Hypothalamus (tissue), 51 donors: ENCODE measurements around the gene SLC44A4.
"Not testable (repeated sequence)": the region's sequence is repeated elsewhere in the genome, so short reads cannot be mapped to it uniquely, and the experiment has no call there.

Experiments
- DNase-seq, 51 donors: peaks; one replicate each; lab custom pipeline; 2025; lab: John Stamatoyannopoulos, UW

The SLC44A4 gene

DNA sequence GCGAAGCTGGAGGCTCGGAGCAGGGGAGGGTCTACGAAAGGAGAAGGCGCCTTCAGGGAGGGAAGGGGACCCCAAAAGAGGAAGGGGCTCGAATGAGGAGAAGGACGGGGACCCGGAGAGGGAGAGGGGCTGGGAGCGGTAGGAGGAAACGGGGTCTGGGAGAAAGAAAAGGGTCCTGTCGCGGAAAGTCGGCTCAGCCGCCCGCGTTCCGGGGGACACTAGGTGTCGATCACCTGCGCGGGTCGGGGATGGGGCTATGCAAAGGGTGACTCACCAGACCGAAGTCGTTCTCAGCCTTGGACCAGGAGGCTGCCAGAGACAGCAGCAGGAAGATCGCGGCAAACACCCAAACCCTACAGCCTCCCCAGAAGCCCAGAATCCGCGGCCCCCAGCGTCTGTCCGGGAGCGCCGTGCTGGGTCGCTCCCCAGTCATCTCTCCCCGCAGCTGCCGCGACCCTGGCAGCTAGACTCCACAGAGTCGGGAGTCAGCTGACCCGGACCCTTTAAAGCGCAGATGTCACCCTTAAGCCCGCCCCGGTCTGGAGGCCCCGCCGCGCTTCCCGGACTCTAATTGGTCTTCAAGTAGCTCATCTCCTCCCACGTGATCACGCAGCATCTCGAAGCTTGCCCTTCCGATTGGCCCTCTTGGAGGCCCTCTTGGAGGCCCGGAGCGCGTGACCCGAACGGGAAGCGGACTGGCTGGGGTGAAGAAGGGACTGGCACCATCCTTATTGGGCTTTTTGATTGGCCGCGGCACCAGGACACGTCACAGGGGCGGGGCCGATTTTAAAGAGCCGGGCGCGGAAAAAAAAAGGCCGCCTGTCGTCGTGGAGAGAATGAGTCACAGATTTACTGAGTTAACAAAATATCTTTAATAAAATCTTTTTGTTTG is 16.2 kb downstream of the SLC44A4 start, which contains the start of gene NEU1:
Gene NEU1, minus strand, starts transcription at position 478 of the 892 bp plus-strand sequence. Its CDS starts 45 bp downstream, at position 433.
- peak; percentile 86 to 100 (median 100) for DNase-seq

DNA sequence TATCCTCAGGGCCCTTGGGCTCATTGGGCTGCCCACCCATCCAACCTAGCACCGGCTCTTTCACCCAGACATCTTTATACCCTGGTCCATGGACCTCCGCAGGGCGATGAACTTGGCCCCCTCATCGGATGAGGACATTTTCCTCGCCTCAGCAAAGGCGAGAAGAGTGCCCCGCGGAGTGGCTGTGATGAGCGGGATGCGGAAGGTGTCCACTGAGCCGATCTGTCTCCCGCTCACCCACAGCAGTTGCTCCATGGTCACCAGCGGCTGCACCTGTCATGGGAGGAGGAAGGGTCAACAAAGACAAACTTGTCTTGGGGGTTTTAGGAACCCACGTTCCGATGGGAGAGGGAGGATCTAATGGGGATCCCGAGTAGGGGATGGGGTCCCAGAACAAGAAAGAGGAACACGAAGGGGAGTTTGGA is 16.9 kb downstream of the SLC44A4 start:
- peak in 3 of 51 donors; percentile 6 to 12 (median 12) for DNase-seq

DNA sequence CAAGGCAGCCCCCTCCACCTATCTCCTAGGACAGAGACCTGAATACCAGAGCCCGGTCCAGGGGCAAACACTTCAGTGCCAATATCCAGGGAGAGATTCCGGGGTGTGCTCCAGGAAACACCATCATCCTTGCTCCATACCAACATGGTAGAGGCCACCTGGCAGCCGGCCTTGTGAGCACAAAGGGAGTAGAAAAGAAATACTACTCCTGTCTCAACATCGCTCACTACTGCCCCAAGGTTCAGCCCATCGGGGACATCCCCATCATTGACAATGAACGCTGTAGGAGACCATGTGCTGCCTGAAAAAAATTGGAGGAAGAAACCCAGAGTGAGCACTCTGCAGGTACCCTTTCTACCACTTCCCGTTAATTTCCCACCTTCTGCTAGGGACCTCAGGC is 17.6 kb downstream of the SLC44A4 start:
- no peak for DNase-seq

DNA sequence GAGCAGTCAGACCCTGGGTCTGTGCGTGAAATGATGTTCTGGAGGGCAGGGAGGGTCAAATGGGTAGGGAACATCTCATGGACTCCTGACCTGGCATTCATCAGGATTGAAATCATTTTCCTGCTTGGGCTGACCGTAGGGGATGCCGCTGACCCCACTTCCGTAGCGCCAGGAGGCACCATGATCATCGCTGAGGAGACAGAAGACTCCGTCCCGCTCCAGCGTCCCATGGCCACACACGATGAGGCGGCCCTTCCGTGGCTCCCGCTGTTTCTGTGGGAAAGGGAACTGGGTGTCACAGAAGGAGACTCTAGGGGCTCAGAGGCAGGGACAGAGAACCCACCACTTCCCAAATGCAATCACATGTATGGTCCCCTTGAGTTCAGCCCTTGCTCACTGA is 18.4 kb downstream of the SLC44A4 start:
- no peak for DNase-seq

DNA sequence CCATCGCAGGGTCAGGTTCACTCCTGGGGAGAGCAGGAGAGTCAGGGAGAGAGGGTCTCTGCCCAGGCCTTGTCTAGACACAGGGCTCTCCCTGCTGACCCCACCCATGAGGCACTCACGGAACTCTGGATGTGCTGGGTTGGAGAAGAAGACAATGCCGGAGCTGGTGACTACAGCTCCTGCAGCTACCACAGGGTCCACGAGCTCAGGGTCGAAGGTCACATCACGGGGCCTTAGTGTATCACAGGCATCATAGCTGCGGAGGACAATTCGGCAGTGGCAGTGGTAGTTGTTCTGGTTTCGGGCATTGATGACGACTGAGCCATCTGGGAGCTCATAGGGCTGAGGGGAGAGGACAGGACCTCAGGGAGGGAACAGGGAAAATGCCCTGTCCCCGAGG is 18.9 kb downstream of the SLC44A4 start:
- DNase-seq, result no peak

DNA sequence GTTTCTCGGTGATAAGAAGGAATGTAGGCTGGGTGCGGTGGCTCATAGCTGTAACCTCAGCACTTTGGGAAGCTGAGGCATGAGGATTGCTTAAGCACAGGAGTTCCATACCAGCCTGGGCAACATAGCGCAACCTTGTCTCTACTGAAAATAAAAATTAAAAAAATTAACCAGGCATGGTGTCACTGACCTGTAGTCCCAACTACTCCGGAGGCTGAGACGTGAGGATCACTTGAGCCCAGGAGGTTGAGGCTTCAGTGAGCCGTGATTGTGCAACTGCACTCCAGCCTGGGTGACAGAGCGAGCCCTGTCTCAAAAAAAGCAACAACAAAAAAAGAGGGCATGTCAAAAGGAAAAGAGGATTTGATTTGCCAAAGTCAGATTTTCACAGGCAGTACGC is 20.1 kb downstream of the SLC44A4 start:
- DNase-seq, result no peak

DNA sequence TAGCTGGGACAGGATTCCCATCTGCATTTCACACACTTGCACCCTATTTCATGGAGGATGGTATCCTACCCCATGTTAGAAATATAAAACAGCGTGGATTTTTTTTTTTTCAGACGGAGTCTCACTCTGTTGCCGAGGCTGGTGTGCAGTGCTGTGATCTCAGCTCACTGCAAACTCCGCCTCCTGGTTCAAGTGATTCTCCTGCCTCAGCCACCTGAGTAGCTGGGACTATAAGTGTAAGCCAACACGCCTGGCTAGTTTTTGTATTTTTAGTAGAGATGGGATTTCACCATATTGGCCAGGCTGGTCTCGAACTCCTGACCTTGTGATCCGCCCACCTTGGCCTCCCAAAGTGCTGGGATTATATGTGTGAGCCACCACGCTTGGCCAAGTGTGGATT is 21.0 kb downstream of the SLC44A4 start:
- not testable (repeated sequence) for DNase-seq

DNA sequence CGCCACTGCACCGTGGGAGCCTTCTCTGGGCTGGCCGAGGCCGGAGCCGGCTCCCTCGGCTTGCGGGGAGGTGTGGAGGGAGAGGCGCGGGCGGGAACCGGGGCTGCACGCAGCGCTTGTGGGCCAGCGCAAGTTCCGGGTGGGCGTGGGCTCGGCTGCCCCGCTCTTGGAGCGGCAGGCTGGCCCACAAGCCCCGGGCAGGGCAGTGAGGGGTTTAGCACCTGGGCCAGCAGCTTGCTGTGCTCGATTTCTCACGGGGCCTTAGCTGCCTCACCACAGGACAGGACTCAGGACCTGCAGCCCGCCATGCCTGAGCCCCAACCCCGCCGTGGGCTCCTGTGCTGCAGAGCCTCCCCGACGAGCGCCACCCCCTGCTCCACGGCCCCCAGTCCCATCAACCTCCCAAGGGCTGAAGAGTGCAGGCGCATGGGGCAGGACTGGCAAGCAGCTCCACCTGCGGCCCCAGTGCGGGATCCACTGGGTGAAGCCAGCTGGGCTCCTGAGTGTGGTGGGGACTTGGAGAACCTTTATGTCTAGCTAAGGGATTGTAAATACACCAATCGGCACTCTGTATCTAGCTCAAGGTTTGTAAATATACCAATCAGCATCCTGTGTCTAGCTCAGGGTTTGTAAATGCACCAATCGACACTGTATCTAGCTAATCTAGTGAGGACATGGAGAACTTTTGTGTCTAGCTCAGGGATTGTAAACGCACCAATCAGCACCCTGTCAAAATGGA is 26.6 kb downstream of the SLC44A4 start:
- not testable (repeated sequence) for DNase-seq

DNA sequence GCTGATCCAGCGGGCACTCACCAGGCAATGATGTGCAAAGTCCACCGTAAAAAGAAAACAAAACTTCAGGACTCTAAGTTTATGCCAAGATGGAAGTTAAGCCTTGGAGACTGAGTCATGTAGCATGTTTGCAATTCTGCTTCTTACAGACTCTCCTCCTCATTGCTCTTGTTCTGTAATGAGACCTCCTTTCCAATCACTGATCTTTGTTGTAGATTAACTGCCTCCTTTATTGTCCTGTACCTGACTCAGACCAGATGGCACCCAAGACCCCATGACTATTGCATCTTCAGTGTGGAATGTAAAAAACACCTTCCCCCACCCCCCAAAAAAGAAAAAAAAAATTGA is 27.3 kb downstream of the SLC44A4 start:
- no peak for DNase-seq

DNA sequence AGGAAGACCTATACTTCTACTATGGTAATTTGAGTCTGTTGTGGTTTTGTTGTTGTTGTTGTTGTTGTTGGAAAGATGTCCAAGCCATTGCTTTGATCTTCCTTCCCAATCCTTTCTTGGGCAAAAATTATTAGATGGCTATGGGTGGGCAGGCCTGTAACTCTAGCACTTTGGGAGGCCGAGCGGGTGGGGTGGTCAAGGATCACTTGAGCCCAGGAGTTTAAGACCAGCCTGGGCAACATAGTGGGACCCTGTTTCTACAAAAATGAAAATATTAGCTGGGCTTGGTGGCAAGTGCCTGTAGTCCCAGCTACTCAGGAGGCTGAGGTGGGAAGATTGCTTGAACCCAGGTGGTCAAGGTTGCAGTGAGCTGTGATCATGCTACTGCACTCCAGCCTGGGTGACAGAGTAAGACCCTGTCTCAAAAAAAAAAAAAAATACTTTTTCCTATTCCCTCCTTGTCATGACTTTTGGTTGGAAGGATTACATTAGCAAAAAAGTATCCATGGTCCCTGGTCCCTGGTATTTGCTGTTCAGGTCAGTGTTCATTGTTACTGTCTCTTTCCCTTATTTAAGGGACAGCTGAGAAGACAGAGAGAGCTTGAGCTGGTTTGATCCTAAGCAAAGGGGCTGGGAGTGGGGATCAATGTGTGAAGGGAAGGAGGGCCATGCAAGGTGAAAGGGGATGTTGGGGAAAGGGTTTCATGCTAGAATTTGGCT is 27.9 kb downstream of the SLC44A4 start:
- DNase-seq, result no peak

DNA sequence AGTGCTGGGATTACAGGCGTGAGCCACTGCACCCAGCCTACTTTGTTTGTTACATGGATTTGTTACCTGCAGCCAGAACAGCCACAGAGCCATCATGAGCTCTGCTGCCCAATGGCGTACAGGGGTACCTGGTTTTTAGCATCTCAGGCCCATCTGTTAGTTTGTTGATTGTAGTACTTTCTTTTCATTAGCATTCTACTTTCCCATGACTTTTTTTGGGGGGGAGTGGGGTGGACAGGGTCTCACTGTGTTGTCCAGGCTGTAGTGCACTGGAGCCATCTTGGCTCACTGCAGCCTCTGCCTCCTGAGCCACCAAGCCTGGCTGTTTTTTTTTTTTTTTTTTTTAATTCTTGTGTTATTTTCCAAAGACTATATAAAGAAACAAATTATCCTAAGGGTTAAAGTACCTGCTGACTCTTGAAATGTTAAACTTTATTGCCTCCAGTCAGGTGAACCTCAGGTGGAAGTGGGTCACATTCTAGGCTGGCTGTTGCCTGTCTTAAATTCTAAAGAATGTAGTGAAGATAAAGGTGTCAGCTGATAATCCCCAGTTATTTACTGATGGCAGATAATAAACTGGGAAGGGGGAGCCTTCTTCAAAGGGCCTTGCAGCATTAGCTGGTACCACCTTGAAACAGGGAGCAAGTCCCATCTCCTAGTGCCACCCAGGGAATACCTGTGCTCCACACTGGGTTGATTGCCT is 31.4 kb downstream of the SLC44A4 start:
- DNase-seq, result no peak

DNA sequence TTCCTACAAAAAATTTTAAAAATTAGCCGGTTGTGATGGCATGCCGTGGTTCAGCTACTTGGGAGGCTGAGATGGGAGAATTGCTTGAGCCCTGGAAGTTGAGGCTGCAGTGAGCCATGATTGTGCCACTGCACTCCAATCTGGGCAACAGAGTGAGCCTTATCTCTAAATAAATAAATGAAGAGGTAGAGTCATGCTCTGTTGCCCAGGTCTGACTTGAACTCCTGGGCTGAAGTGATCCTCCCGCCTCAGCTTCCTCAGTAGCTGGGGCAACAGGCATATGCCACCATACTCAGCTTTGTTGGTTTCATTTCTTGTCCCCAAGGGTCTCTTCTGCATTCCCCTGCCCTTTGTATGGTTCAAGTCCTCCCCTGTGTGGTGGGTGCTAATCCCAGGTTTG is 34.3 kb downstream of the SLC44A4 start:
- no peak for DNase-seq

DNA sequence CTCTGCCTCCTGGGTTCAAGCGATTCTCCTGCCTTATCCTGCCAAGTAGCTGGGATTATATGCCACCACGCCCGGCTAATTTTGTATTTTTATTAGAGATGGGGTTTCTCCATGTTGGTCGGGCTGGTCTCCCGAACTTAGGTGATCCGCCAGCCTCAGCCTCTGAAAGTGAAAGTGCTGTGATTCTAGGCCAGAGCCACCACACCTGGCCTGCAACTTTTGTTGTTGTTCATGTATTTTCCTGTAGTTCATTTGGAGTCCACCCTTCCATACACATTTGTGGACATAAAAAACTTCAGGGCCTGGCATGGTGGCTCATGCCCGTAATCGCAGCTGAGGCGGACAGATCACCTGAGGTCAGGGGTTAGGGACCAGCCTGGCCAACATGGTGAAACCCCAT is 36.7 kb downstream of the SLC44A4 start:
- no peak for DNase-seq

DNA sequence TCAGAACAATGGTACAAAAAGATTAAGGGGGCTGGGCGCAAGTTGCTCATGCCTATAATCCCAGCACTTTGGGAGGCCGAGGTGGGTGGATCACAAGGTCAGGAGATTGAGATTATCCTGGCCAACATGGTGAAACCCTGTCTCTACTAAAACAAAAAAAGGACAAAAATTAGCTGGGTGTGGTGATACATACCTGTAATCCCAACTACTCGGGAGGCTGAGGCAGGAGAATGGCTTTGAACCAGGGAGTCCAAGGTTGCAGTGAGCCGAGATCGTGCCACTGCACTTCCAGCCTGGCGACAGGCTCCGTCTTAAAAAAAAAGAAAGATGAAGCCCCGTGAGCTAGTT is 39.0 kb downstream of the SLC44A4 start:
- DNase-seq, result not testable (repeated sequence)

DNA sequence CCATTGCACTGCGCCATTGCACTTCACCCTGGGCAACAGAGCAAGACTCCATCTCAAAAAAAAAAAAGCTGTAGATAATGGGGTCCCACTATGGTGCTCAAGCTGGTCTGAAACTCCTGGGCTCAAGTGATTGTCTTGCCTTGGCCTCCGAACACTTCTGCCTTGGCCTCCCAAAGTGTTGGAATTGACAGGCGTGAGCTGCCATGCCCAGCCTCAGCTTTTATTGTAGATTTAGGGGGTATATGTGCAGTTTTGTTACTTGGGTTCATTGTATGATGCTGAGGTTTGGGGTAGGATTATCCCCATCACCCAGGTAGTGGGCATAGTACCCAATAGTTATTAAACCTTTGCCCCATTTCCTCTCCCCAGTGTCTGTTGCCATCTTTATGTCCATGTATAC is 39.8 kb downstream of the SLC44A4 start:
- no peak for DNase-seq

DNA sequence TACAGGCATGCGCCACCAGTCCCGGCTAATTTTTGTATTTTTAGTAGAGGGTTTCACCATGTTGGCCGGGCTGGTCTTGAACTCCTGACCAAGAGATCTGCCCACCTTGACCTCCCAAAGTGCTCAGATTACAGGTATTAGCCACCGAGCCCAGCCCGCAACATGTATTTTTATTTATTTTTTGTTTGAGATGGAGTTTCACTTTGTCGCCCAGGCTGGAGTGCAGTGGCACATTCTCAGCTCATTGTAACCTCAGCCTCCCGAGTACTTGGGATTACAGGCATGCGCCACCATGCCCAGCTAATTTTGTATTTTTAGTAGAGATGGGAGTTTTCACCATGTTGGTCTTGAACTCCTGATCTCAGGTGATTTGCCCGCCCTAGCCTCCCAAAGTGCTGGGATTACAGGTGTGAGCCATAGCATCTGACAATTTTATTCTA is 40.7 kb downstream of the SLC44A4 start:
- not testable (repeated sequence) for DNase-seq

DNA sequence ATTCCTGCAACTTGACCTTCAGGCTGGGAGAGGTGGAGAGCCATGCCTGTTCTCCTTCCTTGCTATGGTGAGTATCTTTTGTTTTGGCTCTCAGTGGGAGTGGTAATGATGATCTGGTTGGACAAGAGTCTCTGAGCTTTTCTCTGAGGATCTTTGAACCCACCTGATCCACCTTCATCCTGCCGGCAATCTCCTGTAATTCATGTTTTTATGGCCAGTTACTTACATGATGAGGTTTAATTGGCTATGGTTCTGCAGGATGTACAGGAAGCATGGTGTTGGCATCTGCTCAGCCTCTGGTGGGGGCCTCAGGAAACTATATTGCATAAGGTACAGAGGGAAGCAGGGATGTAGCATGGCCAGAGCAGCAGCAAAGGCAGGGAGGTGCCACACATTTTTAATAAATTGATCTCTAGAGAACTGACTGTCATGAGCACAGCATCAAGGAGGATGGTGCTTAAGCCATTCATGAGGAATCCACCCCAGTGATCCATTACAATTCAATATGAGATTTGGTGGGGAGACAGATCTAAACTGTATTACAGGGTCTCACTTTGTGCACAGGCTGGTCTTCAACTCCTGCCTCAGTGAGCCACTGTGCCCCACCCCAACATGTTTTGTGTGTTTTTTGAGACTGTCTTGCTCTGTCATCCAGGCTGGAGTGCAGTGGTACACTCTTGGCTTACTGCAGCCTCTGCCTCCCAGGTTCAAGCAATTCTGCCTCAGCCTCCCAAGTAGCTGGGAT is 41.3 kb downstream of the SLC44A4 start:
- no peak for DNase-seq

DNA sequence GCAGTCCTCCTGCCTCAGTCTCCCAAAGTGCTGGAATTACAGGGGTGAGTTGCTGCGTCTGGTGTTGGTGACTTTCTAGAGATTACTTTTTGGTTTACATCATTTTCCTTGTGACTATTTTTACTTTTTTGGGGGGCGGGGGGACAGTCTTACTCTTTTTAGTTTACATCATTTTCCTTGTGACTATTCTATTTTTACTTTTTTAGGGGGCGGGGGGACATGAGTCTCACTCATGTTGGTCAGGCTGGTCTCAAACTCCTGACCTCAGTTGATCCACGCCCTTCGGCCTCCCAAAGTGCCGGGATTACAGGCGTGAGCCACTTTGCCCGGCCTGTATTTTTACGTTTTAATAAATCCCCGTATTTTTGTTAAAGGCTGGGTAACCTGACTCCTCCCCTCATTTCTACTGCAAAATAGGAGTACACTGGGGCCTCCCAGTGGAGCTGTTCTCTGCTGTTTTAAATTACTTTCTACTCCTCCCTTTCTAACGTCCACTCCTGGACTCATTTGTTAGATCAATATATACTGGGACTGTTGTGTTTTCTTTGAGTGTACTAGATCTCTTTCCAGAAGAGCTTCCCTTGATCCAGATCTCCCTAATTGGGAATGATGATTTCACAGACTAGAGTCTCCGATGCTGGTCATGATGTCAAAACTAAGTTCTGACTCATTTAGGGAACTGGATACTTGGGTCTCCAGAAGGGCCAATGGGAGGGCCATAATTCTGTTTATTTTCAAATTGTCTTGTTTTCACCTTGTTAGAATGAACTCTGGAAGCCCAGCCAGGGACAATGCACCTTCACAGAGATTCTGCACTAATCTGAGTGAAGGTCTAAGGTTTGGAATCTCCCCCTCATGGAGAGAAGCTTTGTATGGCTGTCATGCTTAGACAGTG is 42.1 kb downstream of the SLC44A4 start:
- DNase-seq, result no peak

DNA sequence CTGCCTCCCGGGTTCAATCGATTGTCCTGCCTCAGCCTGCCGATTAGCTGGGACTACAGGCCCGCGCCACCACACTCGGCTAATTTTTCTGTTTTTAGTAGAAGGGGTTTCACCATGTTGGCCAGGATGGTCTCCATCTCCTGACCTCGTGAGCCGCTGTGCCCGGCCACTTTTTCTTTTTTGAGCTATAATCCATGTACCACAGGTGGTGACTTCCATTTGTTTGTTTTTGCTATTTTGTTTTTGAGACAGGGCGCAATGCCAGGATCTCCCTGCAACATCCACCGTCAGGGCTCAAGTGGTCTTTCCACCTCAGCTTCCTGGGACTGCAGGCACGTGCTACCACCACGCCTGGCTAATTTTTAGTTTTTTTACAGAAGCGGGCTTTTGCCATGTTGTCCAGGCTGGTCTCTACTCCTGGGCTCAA is 42.7 kb downstream of the SLC44A4 start:
- no peak for DNase-seq
